B cell (primary cell): ENCODE measurements around the gene SLC6A18. TPM values are rescaled to one million over a fixed set of nuclear protein-coding genes. Genes with fewer than 3 reads are reported as not detected.

Experiments used
- ATAC-seq: fragments of 200-7000 bp; cut with Tn5 transposase; one replicate; pipeline ENCODE4 v1.10.0; 2021; ENCODE audit warnings: low read depth, mild to moderate bottlenecking, moderate number of reproducible peaks, moderate library complexity
- CTCF ChIA-PET: fragments of 350-600 bp; sonication (Branson Sonifier 250); formaldehyde crosslinking; loops from one replicate; lab custom pipeline; 2021; ENCODE audit warnings: antibody characterized with exemption, inconsistent platforms; lab: Charles Lee
- POLR2A ChIA-PET: fragments of 350-600 bp; sonication (Branson Sonifier 250); formaldehyde crosslinking; loops from one replicate; lab custom pipeline; 2021; ENCODE audit warnings: antibody characterized with exemption; lab: Charles Lee
- DNase-seq: peaks from one replicate; pipeline ENCODE4 v3.0.0; 2013
- H2AFZ ChIP-seq: 2 replicates; pipeline ENCODE4 v1.6.1; 2012; ENCODE audit warnings: mild to moderate bottlenecking, low read depth, low read length; ENCODE audit not compliant: insufficient read depth, poor library complexity, severe bottlenecking
- H3K27ac ChIP-seq, 2 donors: 1 replicate in 1 of 2; 2 replicates in 1 of 2; pipeline ENCODE4 v1.5.1; 2012 to 2013; ENCODE audit warnings: low read length in 2 of 2, mild to moderate bottlenecking in 2 of 2, moderate library complexity in 1 of 2
- H3K27me3 ChIP-seq, 4 experiments: fragments of 200-600 bp in 1 of 4; sonication (generic) in 1 of 4; replicated peaks in 1 of 4; 1 replicate in 2 of 4; 2 replicates in 2 of 4; pipeline versions ENCODE4 v1.6.1 to v1.7.0; 2013 to 2016; ENCODE audit warnings: low read length in 3 of 4, mild to moderate bottlenecking in 2 of 4, mixed read lengths in 1 of 4, moderate library complexity in 1 of 4; ENCODE audit not compliant: insufficient read depth in 4 of 4, control insufficient read depth in 3 of 4; ENCODE audit errors: control extremely low read depth in 1 of 4
- H3K36me3 ChIP-seq, 2 experiments: replicated peaks in 1 of 2; 1 replicate in 1 of 2; 2 replicates in 1 of 2; pipeline versions ENCODE4 v1.6.1 to v1.7.1; 2013; ENCODE audit warnings: low read length in 1 of 2; ENCODE audit not compliant: insufficient read depth in 2 of 2, control insufficient read depth in 1 of 2; ENCODE audit errors: control extremely low read depth in 1 of 2, extremely low read depth in 1 of 2
- H3K4me1 ChIP-seq, 2 donors: fragments of 200-600 bp in 1 of 2; sonication (generic) in 1 of 2; 1 replicate in 1 of 2; 2 replicates in 1 of 2; pipeline versions ENCODE4 v1.5.1 to v1.6.1; 2013 to 2017; ENCODE audit warnings: low read length in 2 of 2; ENCODE audit not compliant: control insufficient read depth in 2 of 2, insufficient read depth in 2 of 2
- H3K4me2 ChIP-seq: replicated peaks from 2 replicates; pipeline ENCODE3; 2012; ENCODE audit warnings: mild to moderate bottlenecking, low read depth, low read length; ENCODE audit not compliant: poor library complexity, severe bottlenecking
- H3K4me3 ChIP-seq, 5 experiments: fragments of 200-600 bp in 1 of 5; sonication (generic) in 1 of 5; 1 replicate in 3 of 5; 2 replicates in 2 of 5; pipeline versions ENCODE4 v1.5.1 to v1.7.0; 2011 to 2016; ENCODE audit warnings: low read length in 4 of 5, mild to moderate bottlenecking in 4 of 5, low read depth in 2 of 5, control low read depth in 1 of 5, moderate library complexity in 1 of 5; ENCODE audit not compliant: insufficient read depth in 1 of 5; ENCODE audit errors: control extremely low read depth in 1 of 5, extremely low read depth in 1 of 5
- H3K79me2 ChIP-seq: fragments of 200-600 bp; sonication (generic); one replicate; pipeline ENCODE4 v1.6.0; 2016; ENCODE audit warnings: low read length; ENCODE audit not compliant: control insufficient read depth, insufficient read depth
- H3K9ac ChIP-seq: fragments of 200-600 bp; sonication (generic); 2 replicates; pipeline ENCODE4 v1.6.1; 2017; ENCODE audit warnings: mild to moderate bottlenecking, low read length, moderate library complexity
- H3K9me3 ChIP-seq, 3 donors: one replicate each; pipeline versions ENCODE4 v1.6.1 to v1.7.1; 2013; ENCODE audit warnings: low read length in 2 of 3; ENCODE audit not compliant: control insufficient read depth in 2 of 3, insufficient read depth in 1 of 3; ENCODE audit errors: control extremely low read depth in 1 of 3
- H4K20me1 ChIP-seq: 2 replicates; pipeline ENCODE4 v1.6.0; 2012; ENCODE audit warnings: mild to moderate bottlenecking, low read length; ENCODE audit not compliant: insufficient read depth, control insufficient read depth, poor library complexity, severe bottlenecking
- H3K27ac Mint-ChIP-seq: one replicate; pipeline ENCODE4 v1.8.0; 2021; ENCODE audit warnings: mixed read lengths
- H3K27me3 Mint-ChIP-seq: one replicate; pipeline ENCODE4 v1.8.0; 2021; ENCODE audit warnings: mixed read lengths
- H3K4me1 Mint-ChIP-seq: one replicate; pipeline ENCODE4 v1.8.0; 2021; ENCODE audit warnings: mixed read lengths
- H3K4me3 Mint-ChIP-seq: one replicate; pipeline ENCODE4 v1.8.0; 2021; ENCODE audit warnings: mixed read lengths
- H3K9me3 Mint-ChIP-seq: one replicate; pipeline ENCODE4 v1.8.0; 2022; ENCODE audit warnings: mixed read lengths; ENCODE audit not compliant: insufficient read depth
- CTCF ChIP-seq: fragments of 200-600 bp; IDR thresholded peaks from one replicate; pipeline ENCODE4 v1.8.0; 2022; ENCODE audit warnings: antibody characterized with exemption, mild to moderate bottlenecking
- EZH2 ChIP-seq: IDR thresholded peaks from 2 replicates; pipeline ENCODE4 v1.6.1; 2012; ENCODE audit warnings: borderline replicate concordance, low read depth, mild to moderate bottlenecking, moderate library complexity, low read length; ENCODE audit not compliant: insufficient read depth, poor library complexity, severe bottlenecking
- WGBS: methylation state at CpG from one replicate; pipeline ENCODE4 v1.1.5; 2013; ENCODE audit warnings: missing lambda C conversion rate; ENCODE audit not compliant: insufficient coverage; 5-methylcytosine and 5-hydroxymethylcytosine counted together
- intact Hi-C: fragments of 100-400 bp; cut with micrococcal nuclease; formaldehyde crosslinking; loops from one replicate; pipeline ENCODE4 v1.10.0; 2022
- polyA plus RNA-seq: library from polyadenylated mRNA; depleted of rRNA; stranded (reverse); fragments of >200 nt; gene quantifications from 2 replicates; pipeline ENCODE4 v1.2.3, GENCODE V29; 2012
- total RNA-seq, 2 donors: library from RNA; stranded (reverse); fragments of 120-200 nt in 1 of 2; gene quantifications; 1 replicate in 1 of 2; 2 replicates in 1 of 2; pipeline versions ENCODE4 v1.2.3 to v1.2.4, GENCODE V29; 2013 to 2022

Gene SLC6A18
- total and polyA plus RNA-seq, 2 donors (not counting 1 experiment from before 2014, with no cell fraction given) = not detected

GRCh38 chr5:1265026-1265425 is 39.8 kb downstream of the SLC6A18 start:
- intact Hi-C loops = no loop called here
- Mint-ChIP-seq H3K4me3 (no peak overlapping the region), H3K27me3 (no peaks in the 10 kb centered on the region), H3K4me1 (no peaks in the 10 kb centered on the region), H3K9me3 (no peaks in the 10 kb centered on the region), H3K27ac (no peak overlapping the region)
- CTCF ChIA-PET = no interaction called here
- POLR2A ChIA-PET = no interaction called here
- ATAC-seq (no peak), DNase-seq (no peak)
- Histone ChIP-seq H3K27ac (no peak overlapping the region), H3K9ac (no peak overlapping the region), H3K4me2 (no peak overlapping the region), H3K9me3 (peaks cover 0 to 46% (median 5%) of the 10 kb centered on the region in 3 donors), H3K4me1 (no peaks in the 10 kb centered on the region), H2AFZ (no peak overlapping the region), H3K4me3 (no peak overlapping the region), H3K27me3 (no peaks in the 10 kb centered on the region), H4K20me1 (no peaks in the 10 kb centered on the region), H3K36me3 (no peaks in the 10 kb centered on the region), H3K79me2 (no peaks in the 10 kb centered on the region)
- WGBS = 95% methylated on average over 15 of the region's 15 CpGs
- TF ChIP-seq CTCF (no peak), EZH2 (no peak)

- no peak overlapping the region for H3K27ac Mint-ChIP-seq
- no peaks in the 10 kb centered on the region for H3K79me2 ChIP-seq
- intact Hi-C loops = no loop called here
- POLR2A ChIA-PET = no interaction called here
- H3K36me3 ChIP-seq = no peaks in the 10 kb centered on the region
- H3K4me1 Mint-ChIP-seq = no peaks in the 10 kb centered on the region
- no peaks in the 10 kb centered on the region for H3K9me3 Mint-ChIP-seq
- CTCF ChIA-PET = no interaction called here
- no peaks in the 10 kb centered on the region for H3K27me3 ChIP-seq
- 95% methylated on average over 39 of the region's 40 CpGs for WGBS
- ATAC-seq = no peak
- H4K20me1 ChIP-seq = no peaks in the 10 kb centered on the region
- no peak overlapping the region for H2AFZ ChIP-seq
- no peak overlapping the region for H3K9ac ChIP-seq
- no peaks in the 10 kb centered on the region for H3K4me1 ChIP-seq
- TF ChIP-seq CTCF = no peak
- no peak for TF ChIP-seq EZH2
- H3K4me3 Mint-ChIP-seq = no peak overlapping the region
- no peak overlapping the region for H3K27ac ChIP-seq
- peaks cover 0 to 38% (median 5%) of the 10 kb centered on the region in 3 donors for H3K9me3 ChIP-seq
- no peak overlapping the region for H3K4me2 ChIP-seq
- no peak overlapping the region for H3K4me3 ChIP-seq
- H3K27me3 Mint-ChIP-seq = no peaks in the 10 kb centered on the region
- DNase-seq = no peak
Measured at GRCh38 chr5:1265461-1266455, 40.6 kb downstream of the SLC6A18 start.
